NCI-H2081 (cell line): Measurements from ENCODE around the gene GREB1.

Experiments
- DNase-seq, 2 experiments: peaks; one replicate each; lab custom pipeline; 2025; lab: John Stamatoyannopoulos, UW

Gene GREB1

GRCh38 chr2:11598228-11598731, 64.4 kb downstream of the GREB1 start:
- no peak for DNase-seq

GRCh38 chr2:11602563-11603204, 68.8 kb downstream of the GREB1 start:
- DNase-seq: no peak

GRCh38 chr2:11610624-11611242, 76.9 kb downstream of the GREB1 start:
- no peak for DNase-seq

GRCh38 chr2:11611251-11611650, 77.4 kb downstream of the GREB1 start:
- DNase-seq: no peak

- DNase-seq: no peak
Measured at GRCh38 chr2:11612553-11613215, 78.8 kb downstream of the GREB1 start.

- DNase-seq: no peak
Measured at GRCh38 chr2:11613297-11613696, 79.5 kb downstream of the GREB1 start.

GRCh38 chr2:11615209-11615608, 81.4 kb downstream of the GREB1 start:
- DNase-seq: no peak

- no peak for DNase-seq
Measured at GRCh38 chr2:11616097-11616687, 82.3 kb downstream of the GREB1 start.

GRCh38 chr2:11616851-11617415, 83.1 kb downstream of the GREB1 start:
- DNase-seq: no peak

- no peak for DNase-seq
Measured at GRCh38 chr2:11617527-11617926, 83.7 kb downstream of the GREB1 start.

- DNase-seq: no peak
Measured at GRCh38 chr2:11617984-11618707, 84.3 kb downstream of the GREB1 start.

- no peak for DNase-seq
Measured at GRCh38 chr2:11618708-11619062, 84.8 kb downstream of the GREB1 start.

GRCh38 chr2:11621410-11621809, 87.6 kb downstream of the GREB1 start:
- no peak for DNase-seq

GRCh38 chr2:11622611-11623010, 88.8 kb downstream of the GREB1 start:
- no peak for DNase-seq

GRCh38 chr2:11624893-11625292, 91.0 kb downstream of the GREB1 start:
- no peak for DNase-seq

GRCh38 chr2:11625671-11626070, 91.8 kb downstream of the GREB1 start:
- no peak for DNase-seq

GRCh38 chr2:11628675-11629074, 94.8 kb downstream of the GREB1 start:
- DNase-seq: no peak

GRCh38 chr2:11629215-11629614, 95.4 kb downstream of the GREB1 start:
- DNase-seq: no peak

GRCh38 chr2:11629851-11630250, 96.0 kb downstream of the GREB1 start:
- DNase-seq: no peak

GRCh38 chr2:11630855-11631254, 97.0 kb downstream of the GREB1 start:
- no peak for DNase-seq

- no peak for DNase-seq
Measured at GRCh38 chr2:11631462-11631861, 97.6 kb downstream of the GREB1 start.

- DNase-seq: no peak
Measured at GRCh38 chr2:11633923-11634478, 100.2 kb downstream of the GREB1 start.
